GM18861 (cell line): ENCODE measurements around the gene ADGRE1.
A peak's percentile ranks its signal among the peaks of the same experiment; 100 is the strongest.
"Not testable (repeated sequence)": the region's sequence is repeated elsewhere in the genome, so short reads cannot be mapped to it uniquely, and the experiment has no call there.

Source experiments
- ATAC-seq: cut with Tn5 transposase; IDR thresholded peaks from one replicate; pipeline ENCODE4 v1.9.1; 2021; ENCODE audit not compliant: unreplicated experiment

Gene ADGRE1

GRCh38 chr19:6887316-6887715, at the start of gene ADGRE1:
Gene ADGRE1 (plus strand): TSS chr19:6887579. CDS start chr19:6887609, 30 bp downstream.
- ATAC-seq = no peak

DNA sequence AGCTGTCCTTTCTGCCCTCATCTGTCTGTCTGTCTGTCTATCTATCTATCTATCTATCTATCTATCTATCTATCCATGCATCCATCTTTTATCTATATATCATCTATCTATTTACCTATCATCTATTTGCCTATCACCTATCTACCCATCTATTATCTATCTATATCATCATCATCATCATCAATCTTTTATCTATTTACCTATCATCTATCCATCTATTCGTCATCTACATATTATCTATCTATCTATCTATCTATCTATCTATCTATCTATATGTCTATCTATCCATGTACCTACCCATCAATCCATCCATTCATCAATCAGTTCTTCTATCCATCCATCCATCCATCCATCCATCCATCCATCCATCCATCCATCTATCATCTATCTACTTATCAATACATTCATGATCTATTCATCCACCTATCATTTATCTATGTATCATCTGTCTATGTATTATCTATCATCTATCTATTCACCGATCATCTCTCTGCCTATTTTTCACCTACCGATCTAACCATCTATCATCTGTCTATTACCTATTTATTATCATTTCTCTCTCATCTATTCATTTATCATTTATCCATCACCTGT, 49.2 kb upstream of the ADGRE1 start:
- no peak for ATAC-seq

DNA sequence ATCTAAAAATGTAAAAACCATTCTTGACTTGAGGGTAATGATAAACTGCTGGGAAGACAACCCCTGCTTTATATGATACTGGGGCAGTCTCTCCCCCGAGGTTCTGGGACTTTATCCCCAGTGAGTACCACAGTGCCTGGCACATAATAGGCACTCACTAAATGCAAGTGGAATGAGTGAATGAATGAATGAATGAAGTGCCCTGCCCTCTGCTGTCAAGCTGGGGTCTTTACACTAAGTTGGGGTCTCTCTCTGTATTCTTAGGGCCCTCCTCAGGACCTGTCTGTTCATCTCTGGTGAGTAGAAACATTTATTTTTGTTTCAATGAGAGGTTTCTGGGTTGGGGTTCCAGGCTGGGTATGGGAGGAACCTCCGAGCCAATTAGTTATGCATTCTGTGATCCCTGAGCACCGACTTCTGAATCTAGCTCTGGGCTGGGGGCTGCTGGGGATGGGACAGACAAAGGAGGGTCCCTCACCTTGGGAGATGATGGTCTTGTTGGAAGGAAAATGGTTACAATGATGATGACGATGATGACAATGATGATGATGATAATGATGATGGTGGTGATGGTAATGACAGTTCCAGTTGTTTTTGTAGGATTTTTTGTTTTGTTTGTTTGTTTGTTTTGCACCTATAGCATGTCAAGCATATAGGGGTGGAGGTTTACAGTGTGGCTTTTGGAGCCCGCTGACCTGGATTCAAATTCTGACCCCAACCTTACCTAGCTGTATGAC, 44.3 kb upstream of the ADGRE1 start:
- no peak for ATAC-seq

- no peak for ATAC-seq
Observed at GRCh38 chr19:6847828-6848200, 39.6 kb upstream of the ADGRE1 start.

DNA sequence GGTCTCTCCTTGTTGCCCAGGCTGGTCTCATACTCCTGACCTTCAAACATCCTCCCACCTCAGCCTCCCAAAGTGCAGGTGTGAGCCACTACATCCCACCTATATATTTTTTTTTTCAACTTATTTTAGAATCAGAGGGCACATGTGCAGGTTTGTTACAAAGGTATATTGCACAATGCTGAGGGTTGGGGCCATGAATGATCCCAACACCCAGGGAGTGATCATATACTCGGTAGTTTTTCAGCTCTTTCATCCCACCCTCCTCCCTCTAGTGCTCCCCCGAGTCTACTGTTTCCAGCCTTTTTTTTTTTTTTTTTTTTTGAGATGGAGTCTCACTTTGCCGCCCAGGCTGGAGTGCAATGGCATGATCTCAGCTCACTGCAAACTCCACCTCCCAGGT, 38.4 kb upstream of the ADGRE1 start:
- no peak for ATAC-seq

GRCh38 chr19:6849876-6850275, 37.5 kb upstream of the ADGRE1 start:
- ATAC-seq = no peak

- ATAC-seq = no peak
Observed at GRCh38 chr19:6851359-6851758, 36.0 kb upstream of the ADGRE1 start.

GRCh38 chr19:6852001-6852400, 35.4 kb upstream of the ADGRE1 start:
- ATAC-seq = no peak

DNA sequence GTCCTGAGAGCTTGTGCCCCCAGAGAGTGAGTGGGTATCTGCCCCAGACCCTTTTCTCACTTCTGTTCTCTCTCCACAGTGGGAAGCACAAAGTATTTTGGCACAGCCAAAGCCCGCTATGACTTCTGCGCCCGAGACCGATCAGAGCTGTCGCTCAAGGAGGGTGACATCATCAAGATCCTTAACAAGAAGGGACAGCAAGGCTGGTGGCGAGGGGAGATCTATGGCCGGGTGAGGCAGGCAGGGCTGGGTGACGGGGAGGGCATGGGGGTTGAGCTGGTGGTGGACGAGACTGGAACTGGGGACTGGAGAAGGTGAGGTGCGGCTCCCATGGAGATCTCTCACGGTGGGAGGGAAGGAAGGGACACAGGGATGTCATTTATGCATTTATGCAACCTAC, 33.5 kb upstream of the ADGRE1 start:
- ATAC-seq = no peak

DNA sequence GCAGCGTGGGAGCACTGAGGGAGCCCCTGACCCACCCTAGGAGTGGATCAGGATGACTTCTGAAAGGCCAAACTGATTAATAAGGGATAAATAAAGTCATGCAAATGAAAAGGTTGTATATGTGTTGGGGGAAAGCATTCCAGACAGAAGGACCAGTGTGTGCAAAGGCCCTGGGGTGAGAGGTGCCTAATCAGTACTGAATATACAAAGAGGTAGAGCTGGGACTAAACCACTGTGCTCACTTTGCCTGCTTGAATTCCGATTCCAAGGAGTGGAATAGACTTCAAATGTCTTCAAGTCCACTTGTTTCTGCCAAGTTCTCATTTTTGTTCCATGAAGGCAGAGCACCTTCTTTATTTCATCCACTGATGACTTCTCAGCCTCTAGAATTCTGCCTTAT, 32.6 kb upstream of the ADGRE1 start:
- ATAC-seq = no peak

DNA sequence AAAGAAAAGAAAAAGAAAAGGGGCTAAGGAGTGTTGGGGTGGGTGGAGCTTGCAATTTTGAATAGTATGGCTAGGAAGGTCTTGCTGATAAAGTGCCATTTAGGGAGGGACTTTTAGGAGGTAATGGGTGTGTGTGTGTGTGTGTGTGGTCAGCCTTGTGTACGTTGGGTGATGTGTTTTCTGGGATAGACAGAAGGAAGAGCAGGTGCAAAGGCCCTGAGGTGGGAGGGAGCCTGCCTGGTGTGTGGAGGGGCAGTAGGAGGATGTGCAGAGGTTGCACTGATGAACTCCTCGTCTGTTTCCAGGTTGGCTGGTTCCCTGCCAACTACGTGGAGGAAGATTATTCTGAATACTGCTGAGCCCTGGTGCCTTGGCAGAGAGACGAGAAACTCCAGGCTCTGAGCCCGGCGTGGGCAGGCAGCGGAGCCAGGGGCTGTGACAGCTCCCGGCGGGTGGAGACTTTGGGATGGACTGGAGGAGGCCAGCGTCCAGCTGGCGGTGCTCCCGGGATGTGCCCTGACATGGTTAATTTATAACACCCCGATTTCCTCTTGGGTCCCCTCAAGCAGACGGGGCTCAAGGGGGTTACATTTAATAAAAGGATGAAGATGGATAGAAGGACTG, 30.5 kb upstream of the ADGRE1 start:
- no peak for ATAC-seq

DNA sequence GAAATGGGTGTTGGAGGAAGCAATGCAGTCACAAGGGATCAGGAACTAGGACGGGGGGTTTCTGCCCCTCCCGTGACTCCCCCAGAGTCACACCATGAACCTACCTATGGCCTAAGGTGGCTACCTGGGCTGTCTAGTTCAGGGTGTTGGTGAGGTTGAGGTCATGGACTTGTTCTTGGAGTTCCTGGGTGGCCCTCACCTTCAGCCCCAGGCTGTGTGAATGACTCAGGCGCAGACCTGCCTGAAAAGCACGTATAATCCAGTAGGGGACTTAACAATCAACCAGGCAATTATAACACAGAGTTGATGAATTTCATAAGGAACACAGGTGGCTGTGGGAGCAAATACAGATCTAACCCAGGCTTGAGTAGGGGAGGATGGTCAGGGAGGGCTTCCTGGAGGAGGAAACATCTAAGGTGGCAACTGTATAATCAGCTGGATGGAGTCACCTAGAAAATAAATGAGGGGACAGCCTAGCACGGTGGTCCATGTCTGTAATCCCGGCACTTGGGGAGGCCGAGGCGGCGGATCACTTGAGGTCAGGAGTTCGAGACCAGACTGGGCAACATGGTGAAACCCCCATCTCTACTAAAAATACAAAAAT, 25.6 kb upstream of the ADGRE1 start:
- no peak for ATAC-seq

DNA sequence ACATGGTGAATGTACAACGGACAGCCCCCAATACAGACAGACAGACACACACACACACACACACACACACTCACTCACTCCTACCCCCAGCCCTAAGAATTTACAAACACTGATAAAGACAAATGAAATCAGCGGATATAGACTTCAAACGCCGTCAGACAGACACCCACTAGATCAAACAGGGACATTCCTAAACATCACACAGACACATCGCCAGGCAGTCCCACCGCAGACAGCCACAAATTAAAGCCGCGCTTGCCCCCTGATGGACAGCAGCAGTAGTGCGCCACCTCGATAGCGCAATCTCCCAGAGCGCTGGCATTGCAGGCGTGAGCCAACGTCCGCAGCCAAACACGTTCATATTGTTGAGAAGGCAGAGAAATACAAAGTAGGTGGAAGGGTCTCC, 24.7 kb upstream of the ADGRE1 start:
- peak; percentile 58 for ATAC-seq

DNA sequence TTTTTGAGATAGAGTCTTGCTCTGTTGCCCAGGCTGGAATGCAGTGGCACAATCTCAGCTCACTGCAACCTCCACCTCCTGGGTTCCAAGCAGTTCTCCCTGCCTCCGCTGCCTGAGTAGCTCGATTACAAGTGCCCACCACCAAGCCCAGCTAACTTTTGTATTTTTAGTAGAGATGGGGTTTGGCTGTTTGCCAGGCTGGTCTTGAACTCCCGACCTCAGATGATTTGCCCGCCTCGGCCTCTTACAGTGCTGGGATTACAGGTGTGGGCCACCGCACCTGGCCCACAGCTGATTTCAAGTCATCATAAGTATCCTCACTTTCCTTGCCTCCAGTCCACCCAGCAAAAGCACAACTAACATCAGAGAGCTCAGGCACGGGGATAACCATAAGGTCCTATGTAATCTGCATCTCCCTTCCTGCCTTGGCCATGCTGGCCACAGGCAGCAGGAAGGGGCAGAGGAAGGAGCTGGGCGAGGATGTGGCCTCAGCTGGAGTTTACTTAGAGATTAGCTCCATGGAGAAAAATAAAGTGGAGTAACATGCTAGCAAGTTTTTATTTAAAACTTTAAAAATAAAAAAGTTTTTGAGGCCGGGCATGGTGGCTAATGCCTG, 22.9 kb upstream of the ADGRE1 start:
- no peak for ATAC-seq

GRCh38 chr19:6865849-6866248, 21.5 kb upstream of the ADGRE1 start:
- ATAC-seq = no peak

DNA sequence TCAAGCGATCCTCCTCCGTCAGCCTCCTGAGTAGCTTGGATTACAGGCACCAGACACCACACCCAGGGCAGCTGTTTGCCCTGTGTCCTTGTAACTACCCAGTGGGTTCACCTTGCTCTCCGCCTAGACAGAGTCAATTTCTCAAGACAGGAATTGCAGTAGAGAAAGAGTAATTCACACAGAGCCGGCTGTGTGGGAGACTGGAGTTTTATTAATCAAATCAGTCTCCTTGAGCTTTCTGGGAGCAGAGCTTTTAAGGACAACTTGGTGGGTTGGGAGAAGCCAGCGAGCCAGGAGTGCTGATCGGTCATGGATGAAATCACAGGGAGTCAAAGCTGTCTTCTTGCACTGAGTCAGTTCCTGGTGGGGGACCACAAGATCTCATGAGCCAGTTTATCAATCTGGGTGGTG, 20.6 kb upstream of the ADGRE1 start:
- ATAC-seq = no peak

GRCh38 chr19:6868351-6868750, 19.0 kb upstream of the ADGRE1 start:
- no peak for ATAC-seq

DNA sequence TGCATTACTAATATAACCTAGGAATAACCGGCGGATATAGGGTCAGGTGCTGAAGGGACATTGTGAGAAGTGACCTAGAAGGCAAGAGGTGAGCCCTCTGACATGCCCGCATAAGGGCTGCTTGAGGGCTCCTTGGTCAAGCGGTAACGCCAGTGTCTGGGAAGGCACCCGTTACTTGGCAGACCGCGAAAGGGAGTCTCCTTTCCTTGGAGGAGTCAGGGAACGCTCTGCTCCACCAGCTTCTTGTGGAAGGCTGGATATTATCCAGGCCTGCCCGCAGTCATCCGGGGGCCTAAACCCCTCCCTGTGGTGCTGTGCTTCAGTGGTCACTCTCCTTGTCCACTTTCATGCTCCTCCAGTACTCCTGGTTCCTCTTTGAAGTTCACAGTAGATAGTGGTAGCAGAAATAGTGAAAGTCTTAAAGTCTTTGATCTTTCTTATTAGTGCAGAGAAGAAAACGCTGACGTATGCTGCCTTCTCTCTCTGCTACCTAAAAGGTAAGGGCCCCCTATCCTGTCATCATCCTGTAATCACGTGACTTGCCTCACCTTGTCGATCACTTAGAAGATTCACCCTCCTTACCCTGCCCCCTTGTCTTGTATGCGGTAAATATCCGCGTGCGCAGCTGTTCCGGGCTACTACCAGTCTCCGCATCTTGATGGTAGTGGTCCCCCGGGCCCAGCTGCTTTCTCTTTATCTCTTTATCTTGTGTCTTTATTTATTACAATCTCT, 18.1 kb upstream of the ADGRE1 start:
- ATAC-seq = not testable (repeated sequence)

GRCh38 chr19:6873708-6874431, 13.5 kb upstream of the ADGRE1 start:
- no peak for ATAC-seq

DNA sequence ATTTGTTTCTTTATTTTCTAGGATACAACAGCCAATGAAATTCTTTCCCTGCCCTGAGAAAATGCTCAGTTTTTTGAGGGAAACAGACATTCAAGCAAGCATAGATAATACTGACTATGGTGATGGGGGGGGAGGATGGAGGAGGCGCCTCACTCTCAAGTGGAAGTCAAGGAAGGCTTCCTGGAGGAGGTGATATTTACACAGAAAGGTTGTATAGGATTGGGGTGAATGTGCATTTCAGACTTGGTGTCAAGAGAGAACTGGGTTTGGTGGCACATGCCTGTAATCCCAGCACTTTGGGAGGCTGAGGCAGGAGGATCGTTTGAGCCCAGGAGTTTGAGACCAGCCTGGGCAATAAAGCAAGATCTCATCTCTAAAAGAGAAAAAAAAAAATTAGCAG, 12.2 kb upstream of the ADGRE1 start:
- ATAC-seq = no peak
